Lower leg skin (tissue), 4 donors: Measurements from ENCODE around the gene TPO. TPM values are rescaled to one million over a fixed set of nuclear protein-coding genes. Genes with fewer than 3 reads are reported as not detected.

Source experiments
- DNase-seq, 2 donors: peaks; one replicate each; pipeline ENCODE4 v3.0.0-alpha.2; 2019; ENCODE audit warnings: low spot score in 2 of 2
- H3K4me3 ChIP-seq: fragments of 200-600 bp; sonication (generic); 2 replicates; pipeline ENCODE4 v1.5.1; 2017; ENCODE audit warnings: mild to moderate bottlenecking, low read depth; ENCODE audit not compliant: poor library complexity, severe bottlenecking
- POLR2A ChIP-seq, 2 donors: fragments of 450-650 bp; IDR thresholded peaks; one replicate each; pipeline ENCODE4 v1.6.1; 2016 to 2017; ENCODE audit warnings: antibody characterized with exemption in 2 of 2, mild to moderate bottlenecking in 1 of 2, moderate library complexity in 1 of 2
- WGBS, 2 donors: methylation state at CpG; one replicate each; pipeline ENCODE4 v1.1.5; 2018; 5-methylcytosine and 5-hydroxymethylcytosine counted together
- intact Hi-C: fragments of 100-400 bp; cut with DNase I; formaldehyde crosslinking; loops from one replicate; pipeline ENCODE4 v1.15.0; 2023; ENCODE audit warnings: low total_unique reads
- total RNA-seq, 4 donors: library from RNA; depleted of rRNA; stranded (reverse); fragments of >200 nt; gene quantifications; one replicate each; pipeline ENCODE4 v1.1.0, GENCODE V29; 2016
- TF ChIP-seq, protein P1 (sequence below), 3 donors: fragments of 450-650 bp; IDR thresholded peaks; one replicate each; pipeline ENCODE4 v1.5.1; 2016; ENCODE audit warnings: antibody characterized with exemption in 3 of 3, mild to moderate bottlenecking in 3 of 3, moderate library complexity in 2 of 3

Gene TPO
- total RNA-seq, 4 donors from 2014 or later, result 0.64 to 5.9 (median 2.2) TPM

DNA sequence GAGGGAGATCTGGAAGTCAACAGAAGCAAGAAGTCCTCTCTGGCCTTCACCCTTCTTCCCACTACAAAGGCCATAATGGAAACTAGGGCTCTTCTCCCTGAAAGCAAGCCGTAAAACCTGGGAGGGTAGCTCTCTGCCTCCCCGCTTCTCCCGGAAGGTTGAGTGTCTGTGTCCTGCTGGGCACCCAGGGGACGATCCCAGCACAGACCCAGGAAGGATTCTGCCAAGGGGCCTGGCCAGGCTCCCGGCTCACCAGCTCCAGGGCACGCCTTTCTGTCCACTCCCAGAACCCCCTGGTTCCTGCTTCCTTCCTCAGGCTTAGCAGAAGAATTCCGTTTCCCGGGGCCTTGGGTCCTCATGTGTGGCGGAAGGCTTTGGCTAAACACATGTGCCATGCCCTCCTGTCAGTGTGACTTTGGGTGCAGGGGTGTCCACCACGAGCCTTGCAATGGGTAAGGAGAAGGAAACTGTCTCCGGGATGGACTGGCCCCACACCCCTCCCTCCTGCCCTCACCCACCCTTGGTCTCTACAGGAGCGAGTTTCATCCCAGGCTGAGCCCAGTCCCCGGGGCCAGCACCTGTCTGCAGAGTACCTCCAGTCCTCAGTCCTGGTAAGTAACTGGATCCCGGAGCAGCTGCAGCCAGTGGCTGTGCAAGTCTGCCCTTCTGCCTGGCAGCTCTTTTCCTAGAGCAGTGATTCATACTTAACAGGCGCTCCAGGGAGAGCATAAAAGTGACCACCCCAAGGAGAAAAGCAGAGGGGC lies 135.8 kb downstream of the TPO start:
- intact Hi-C loops, result loop anchor here (10.0 kb wide), 1 partner anchor 594 kb away; the partner anchor contains the start of gene SNTG2
- H3K4me3 ChIP-seq, result no peak overlapping the region
- TF ChIP-seq, protein P1, sequence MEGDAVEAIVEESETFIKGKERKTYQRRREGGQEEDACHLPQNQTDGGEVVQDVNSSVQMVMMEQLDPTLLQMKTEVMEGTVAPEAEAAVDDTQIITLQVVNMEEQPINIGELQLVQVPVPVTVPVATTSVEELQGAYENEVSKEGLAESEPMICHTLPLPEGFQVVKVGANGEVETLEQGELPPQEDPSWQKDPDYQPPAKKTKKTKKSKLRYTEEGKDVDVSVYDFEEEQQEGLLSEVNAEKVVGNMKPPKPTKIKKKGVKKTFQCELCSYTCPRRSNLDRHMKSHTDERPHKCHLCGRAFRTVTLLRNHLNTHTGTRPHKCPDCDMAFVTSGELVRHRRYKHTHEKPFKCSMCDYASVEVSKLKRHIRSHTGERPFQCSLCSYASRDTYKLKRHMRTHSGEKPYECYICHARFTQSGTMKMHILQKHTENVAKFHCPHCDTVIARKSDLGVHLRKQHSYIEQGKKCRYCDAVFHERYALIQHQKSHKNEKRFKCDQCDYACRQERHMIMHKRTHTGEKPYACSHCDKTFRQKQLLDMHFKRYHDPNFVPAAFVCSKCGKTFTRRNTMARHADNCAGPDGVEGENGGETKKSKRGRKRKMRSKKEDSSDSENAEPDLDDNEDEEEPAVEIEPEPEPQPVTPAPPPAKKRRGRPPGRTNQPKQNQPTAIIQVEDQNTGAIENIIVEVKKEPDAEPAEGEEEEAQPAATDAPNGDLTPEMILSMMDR (IDR thresholded peaks at IDR 0.05), result no peak
- TF ChIP-seq POLR2A (IDR thresholded peaks at IDR 0.05), result no peak
- WGBS, 2 donors, result 77 to 92% methylated on average over 15 of the region's 15 CpGs
- DNase-seq, result no peak

DNA sequence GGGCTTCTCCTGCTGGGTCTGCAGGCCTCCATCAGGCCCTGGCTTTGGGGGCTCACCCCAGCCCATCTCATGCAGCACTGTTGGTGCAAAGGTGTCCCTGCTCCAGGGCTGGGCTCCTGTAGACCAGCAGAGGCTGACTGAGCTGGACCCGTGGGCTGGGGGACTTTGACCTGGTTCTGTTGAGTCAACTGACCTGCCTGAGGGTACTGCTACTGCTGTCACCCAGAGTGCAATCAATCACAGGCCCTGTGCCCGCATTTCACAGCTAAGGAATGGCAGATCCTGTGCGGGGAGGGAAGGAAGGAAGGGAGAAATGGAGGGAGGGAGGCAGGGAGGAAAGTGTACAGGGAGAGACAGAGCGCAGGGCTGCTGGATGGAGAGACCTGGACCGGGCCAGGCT lies 136.8 kb downstream of the TPO start:
- TF ChIP-seq, protein P1 (IDR thresholded peaks at IDR 0.05), result no peak
- no peak for TF ChIP-seq POLR2A (IDR thresholded peaks at IDR 0.05)
- DNase-seq, result no peak
- intact Hi-C loops, result no loop called here
- WGBS, 2 donors, result 70 to 76% methylated on average over 5 of the region's 5 CpGs
- no peak overlapping the region for H3K4me3 ChIP-seq

DNA sequence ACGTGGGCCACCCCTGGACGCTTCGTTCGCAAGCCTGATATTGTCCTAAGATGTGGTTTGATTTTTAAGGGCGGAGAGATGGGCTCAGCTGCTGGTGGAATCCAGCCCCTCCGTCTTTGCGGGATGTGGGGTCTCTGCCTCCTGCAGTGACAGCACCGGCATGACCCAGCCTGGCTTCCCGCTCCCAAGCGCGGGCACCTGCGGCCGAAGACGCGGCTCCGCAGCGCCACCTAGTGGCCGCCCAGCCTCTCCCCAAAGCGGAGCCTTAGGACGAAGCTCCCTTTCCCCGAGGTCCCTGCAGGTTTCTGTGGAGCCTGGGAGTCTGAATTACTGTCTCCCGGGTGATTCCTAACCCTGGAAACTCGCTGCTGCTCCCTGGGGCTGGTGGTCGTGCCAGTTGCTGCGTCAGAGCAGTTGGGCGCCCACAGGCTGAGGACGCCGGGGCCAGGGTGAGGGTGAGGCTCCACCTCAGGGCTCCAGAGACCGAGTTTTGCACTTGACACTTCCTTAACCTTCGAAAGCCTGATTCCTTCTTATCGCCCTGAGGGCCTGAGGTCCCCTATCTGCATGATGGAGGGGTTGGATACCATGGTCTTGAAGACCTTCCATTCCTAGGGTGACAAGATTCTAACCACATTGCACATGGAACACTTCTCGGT lies 137.5 kb downstream of the TPO start:
- WGBS, 2 donors, result 22 to 48% methylated on average over 16 to 28 of the region's 32 CpGs
- peak in 1 of 2 donors; percentile 90 for DNase-seq
- intact Hi-C loops, result no loop called here
- H3K4me3 ChIP-seq, result no peak overlapping the region
- TF ChIP-seq, protein P1 (IDR thresholded peaks at IDR 0.05), result no peak
- no peak for TF ChIP-seq POLR2A (IDR thresholded peaks at IDR 0.05)

DNA sequence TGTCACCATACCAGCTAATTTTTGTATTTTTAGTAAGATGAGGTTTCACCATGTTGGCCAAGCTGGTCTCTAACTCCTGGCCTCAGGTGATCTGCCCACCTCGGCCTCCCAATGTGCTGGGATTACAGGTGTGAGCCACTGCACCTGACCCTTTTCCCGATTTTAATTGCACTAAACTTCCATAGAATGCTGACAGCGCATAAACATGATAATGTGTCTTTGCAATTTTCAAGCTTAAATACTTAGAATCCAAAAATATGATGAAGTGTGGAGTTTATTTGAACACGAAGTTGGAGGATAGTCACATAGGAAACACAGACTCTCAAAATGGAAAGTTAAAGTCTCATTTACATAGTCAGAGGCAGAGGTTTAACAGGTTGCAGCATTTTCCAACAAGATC lies 138.6 kb downstream of the TPO start:
- no peak overlapping the region for H3K4me3 ChIP-seq
- intact Hi-C loops, result no loop called here
- 92% methylated on average over 4 of the region's 4 CpGs for WGBS, 2 donors
- TF ChIP-seq POLR2A (IDR thresholded peaks at IDR 0.05), result no peak
- TF ChIP-seq, protein P1 (IDR thresholded peaks at IDR 0.05), result no peak
- no peak for DNase-seq

- intact Hi-C loops, result no loop called here
- no peak for TF ChIP-seq POLR2A (IDR thresholded peaks at IDR 0.05)
- TF ChIP-seq, protein P1 (IDR thresholded peaks at IDR 0.05), result no peak
- no peak for DNase-seq
- H3K4me3 ChIP-seq, result no peak overlapping the region
- WGBS, 2 donors, result 80 to 84% methylated on average over 7 of the region's 7 CpGs
These were observed 139.3 kb downstream of the TPO start for GRCh38 chr2:1552611-1553010.
